Inflammatory macrophage treated with lipopolysaccharide for 4 hours (primary cell): Measurements from ENCODE around the gene CA10.

Experiments used
- DNase-seq: peaks from one replicate; pipeline ENCODE4 v3.0.0-alpha.2; 2020

Gene CA10

GRCh38 chr17:51668155-51668962, 490.2 kb downstream of the CA10 start:
- DNase-seq: no peak

DNA sequence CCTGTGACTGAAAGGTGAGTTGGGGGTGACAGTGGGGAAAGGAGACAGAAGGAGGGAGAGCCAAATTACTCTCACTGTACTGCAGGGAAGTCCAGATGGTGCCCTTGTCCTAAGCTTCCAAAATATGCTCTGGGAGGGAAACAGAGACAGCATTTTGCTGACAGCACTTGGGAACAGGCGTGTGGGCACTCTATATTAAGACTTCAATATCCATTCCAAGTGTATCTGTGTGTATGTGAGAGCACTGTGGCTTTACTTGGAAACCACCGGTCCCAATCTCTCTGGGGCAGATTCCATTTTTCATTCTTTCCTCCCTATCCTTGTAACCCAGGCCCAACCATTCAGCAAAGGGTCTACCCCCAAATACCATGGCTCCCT, 490.8 kb downstream of the CA10 start:
- DNase-seq: no peak

GRCh38 chr17:51666971-51667705, 491.4 kb downstream of the CA10 start:
- DNase-seq: no peak

DNA sequence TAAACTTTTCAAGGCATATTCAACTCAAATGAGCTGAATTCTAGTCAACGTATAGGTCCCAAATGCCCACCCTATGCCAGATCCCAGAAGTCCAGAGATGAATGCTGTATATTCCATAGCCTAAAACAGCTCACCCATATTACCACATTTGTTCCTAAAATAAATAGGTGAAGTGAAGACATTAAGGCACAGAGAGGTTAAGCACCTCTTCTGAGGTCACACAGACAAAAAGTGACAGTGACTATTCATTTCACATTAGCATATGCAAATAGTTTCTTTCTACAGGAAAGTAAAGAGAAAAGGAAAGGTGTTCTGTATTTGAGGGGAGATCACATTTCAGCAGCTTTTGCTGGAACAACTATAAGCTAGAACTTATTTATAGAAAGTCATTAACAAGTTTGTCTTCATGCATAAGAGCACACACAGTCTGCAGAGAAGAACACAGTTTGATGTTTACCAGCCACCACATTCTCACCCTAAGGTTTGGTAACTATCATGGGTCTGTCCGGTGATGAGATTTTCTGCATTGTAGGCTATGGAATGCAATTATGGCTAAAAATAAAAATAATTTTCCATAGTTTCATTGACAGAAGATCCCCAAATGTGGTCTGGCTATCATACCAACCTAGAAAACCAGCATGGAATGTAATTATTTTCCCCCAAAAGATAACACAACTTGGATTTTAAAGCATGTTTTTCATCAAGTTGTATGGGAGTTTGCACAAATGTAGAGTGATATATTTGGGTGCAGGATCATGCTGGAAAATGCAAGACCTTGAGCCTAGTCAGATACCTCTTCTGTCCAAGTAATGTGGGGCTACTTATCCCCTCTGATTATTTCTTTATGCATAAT, 496.1 kb downstream of the CA10 start:
- DNase-seq: no peak

GRCh38 chr17:51661403-51661802, 497.1 kb downstream of the CA10 start:
- no peak for DNase-seq

DNA sequence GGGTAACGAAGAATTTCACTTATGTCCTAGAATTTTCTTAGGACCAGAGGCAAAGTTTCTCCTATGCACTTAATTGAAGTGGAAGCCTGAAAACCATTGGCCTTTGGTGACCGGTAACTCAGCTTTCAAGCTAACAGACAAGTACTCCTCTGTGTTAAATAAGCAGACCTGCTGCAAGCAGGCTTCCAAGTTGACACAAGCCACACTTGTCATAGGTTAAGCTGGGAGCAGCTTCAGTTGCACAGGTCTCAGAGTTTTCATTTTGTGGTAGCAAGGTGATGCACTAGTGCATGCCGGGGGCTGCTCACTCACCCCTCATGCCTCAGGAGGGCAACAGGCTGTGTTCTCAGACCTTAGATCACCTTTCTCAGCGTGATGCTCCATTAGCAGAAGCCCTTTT, 498.2 kb downstream of the CA10 start:
- DNase-seq: no peak

DNA sequence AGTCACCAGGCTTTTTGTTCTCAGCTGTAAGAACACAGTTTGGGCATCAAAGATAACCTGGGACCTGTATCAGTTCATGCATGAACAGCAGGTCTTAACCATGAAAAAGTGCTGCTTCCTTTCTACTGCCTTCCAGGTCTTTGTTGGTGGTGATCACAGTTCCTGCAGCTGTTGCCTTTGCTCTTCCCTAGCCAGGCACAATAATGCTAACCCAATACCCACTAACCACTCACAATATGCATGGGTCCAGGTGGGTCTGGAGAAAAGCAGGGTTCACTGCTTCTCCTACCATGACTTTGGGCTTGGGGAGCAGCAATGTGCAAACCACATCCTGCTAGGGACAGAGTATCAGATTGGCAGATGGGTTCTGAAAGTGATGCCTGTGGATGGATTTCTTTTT, 501.3 kb downstream of the CA10 start:
- no peak for DNase-seq

GRCh38 chr17:51653878-51654277, 504.6 kb downstream of the CA10 start:
- DNase-seq: no peak

GRCh38 chr17:51652529-51652928, 506.0 kb downstream of the CA10 start:
- no peak for DNase-seq

DNA sequence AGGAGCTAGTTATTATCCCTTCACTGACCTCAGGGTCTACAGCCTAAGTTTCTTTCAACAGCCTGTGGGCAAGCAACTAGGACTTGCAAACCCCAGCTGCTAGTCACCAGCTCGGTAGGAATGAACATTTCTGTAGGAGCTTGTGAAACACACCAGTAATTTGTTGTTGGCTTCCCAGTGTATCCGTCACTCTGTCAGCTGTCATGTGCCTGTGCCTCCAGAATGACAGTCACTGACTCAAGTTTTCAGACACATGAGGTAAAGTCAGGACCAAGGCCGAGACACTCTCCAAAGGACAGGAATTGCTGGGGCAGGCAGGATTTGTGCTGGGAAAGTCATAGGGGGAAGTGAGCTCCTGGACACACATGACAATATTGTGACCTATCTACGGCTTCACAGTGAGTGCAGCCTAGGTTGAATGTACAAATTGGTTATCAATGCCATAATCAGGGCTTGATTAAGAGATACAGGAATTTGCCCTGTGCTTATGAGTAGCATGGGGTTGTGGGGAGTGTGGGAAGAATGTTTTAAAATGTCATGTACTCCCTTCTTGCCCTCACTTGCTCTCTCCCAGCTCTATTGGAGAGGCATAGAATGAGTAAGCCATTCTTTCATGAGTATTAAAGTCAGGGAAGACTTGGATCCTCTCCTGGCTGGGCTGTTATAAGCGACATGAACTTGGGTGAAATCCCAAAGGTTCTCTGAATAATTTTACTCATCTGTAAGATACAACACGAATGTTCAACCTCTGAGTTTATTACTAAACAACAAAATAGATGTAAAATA, 506.8 kb downstream of the CA10 start:
- no peak for DNase-seq

DNA sequence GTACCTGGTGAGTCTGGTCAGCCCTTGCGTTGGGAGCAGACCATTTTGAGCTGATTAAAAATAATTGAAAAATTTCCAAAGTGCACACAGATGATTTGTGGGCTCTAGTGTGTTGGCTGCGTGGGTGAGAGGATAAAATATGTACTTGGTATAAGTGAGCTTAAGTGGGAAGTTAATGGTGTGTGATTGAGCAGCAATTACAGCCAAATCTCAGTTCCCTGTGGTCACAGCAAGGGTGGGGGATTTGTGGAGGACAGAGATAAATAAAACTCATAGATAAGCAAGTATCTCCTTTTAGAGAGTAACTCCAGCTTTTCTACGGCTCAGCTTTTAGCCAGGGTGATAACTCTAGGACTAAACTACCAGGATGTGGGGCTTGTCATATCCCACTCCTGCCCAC, 507.7 kb downstream of the CA10 start:
- DNase-seq: no peak

DNA sequence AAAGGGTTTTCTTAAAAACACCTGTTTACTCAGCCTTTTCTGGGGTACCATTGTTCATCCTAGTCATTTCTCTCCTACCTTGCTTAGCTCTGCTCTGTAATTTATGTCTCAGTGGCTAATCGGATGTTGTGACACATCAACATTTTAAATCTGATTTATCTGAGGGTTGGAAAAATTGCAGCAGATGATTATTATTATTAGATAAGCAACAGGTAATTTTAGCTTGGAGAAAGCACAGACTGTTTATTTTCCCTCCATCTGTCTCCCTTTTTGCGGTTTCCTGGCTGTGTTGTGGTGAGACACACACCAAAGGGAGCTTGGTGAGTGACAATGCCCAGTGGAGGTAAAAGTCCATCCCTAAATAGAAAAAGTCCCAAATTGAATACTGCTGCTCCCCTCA, 508.3 kb downstream of the CA10 start:
- no peak for DNase-seq

DNA sequence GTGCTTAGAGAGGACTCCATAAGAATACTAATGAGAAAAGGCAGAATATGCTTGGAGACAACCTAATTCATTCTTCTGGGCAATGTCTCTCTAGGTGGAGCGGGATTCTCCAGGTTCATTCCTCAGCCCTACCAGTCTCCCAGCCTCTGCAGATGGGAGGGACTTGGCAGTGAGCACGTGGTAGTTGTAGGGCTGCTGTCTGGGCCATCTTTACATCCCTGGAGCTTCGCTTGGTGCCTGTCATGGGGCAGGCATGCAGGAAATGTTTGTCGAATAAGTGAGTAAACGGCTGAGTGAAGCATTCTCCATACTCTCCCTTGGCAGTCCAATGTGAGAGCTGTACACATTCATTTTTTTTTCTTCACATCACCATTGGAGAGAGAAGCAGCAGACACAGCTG, 510.7 kb downstream of the CA10 start:
- no peak for DNase-seq

DNA sequence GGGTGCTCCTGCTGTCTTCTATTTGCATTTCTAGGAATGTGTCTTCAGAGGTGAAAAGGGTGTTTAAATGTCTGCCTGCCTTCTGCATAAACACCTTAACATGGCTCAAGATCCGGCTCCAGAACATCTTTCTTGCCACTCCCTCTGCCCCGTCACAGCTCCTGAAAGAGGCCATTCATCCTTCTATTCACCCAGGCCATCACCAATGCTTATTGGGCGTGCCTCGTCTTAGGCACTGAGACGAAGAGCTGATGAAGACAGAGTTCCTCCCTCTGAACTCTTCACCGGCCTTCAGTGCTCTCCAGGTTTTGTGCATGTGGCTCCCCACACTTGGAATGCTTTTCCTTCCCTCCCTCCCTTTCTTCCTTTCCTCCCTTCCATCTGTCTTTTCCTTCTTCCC, 511.4 kb downstream of the CA10 start:
- DNase-seq: no peak

GRCh38 chr17:51646539-51646938, 512.0 kb downstream of the CA10 start:
- no peak for DNase-seq

DNA sequence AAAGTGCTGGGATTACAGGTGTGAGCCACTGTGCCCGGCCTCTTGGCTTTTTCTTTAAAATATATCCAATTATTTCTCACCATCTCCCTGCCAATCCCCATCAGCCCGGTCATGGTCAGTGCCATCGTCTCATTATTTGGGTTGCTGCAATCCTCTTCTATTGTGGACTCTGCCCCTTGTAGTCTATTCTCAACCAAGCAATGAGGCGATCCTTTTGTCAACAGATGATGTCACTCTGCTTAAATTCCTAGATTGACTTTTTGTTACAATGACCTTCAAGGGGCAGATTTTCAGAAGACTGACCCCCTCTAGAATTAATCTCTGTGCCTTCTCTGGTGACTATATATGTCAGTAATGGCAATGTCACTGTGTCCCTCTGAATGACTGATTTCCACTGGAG, 513.5 kb downstream of the CA10 start:
- DNase-seq: no peak

DNA sequence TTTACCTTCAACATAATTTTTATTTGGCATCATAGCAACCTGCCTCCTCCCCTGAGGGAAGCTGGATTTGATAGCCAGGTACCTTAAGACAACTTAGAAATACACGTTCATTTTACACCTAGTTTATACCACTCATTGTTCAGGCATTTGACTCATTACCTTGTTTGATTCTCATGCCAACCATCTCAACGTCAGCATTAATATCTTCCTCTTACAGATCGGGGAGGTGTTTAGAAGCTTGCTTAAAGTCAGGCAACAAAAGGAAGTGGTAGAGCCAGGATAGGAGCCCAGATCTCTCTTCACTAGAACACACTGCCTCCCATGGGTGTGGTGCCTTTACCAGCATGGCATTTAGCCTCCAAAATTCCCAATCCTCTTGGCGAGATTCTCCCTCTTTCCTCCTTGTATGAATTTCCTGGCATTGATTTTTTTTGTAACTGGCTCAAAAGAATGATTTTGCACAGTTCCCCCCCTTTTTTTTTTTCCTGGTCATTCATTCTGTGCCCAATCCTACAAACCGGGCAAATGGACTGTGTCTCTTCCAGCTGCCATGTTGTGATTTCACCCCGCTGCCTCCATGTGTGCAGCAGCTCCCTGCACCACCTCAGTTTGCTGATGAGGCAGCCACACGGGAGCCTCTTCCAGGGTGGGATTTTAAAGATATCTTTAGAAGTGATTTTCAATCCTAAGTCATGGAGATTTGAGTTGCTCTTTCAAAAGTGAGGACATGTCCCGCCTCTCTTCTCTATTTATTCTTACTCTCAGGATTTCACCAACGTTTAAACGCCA, 514.6 kb downstream of the CA10 start:
- DNase-seq: no peak

DNA sequence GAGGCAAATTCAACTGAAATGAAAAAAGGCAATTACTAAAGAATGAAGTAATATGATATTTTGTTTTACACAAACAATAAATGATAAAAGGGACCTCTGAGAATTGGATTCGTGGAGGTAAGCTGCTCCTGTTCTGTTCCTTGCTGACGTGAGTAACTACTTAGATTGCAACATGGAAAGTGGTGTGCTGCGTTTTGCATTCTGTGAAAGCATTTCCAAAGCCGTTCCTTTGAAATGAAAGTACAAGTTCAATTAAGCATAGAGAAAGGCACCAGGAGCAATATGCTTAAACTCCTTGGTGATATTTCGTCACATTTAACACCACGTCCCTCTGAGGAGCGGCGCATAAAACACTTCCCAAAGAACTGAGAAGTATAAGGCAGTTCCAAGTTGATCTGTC, 516.5 kb downstream of the CA10 start:
- no peak for DNase-seq

DNA sequence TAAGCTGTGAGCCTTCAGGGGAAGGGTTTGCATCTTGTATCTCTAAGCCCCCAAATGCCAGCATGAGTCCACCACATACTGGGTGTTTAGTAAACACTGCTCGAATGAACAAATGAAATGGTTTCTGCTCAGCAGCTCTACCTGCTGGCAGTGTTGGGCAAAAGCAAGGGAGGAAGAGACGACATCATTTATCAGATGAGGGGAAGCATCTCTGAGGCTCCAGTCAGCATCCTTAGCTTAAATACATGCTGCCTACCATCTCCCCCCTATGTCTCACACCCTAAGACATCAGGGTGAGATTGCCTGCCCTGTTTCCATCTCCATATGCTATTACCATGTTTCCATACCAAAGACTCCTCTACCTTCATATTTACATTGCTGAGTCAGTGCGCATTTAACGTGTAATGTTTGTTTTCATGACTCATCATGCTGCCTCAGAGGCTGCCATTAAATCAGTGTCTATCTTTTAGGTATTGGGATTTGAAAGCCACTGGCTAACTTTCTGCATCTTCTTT, 518.3 kb downstream of the CA10 start:
- DNase-seq: peak; percentile 1

GRCh38 chr17:51638971-51639370, 519.5 kb downstream of the CA10 start:
- no peak for DNase-seq

DNA sequence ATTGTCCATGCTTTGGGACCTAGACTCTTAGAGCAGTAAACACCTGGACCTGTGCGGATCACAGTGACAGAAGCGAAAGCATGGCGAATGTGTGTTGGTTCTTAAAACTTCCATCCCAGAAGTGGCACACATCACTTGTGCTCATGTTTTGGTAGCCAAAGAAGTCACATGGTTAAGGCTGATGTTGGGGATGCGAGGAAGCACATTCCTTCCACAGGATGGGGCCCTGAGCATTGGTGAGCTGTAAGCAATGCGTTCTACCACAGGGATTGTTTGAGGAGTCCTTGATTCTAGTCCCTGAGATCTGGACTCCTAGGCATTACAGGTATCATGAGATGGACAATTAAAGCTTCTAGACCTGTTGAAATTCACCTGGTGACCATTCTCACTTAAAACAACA, 522.2 kb downstream of the CA10 start:
- DNase-seq: no peak
